HepG2 (cell line): ENCODE data around the gene BPI. TPM values are rescaled to one million over a fixed set of nuclear protein-coding genes. Genes with fewer than 3 reads are reported as not detected.

Experiments
- CBX1 ChIP-seq: IDR thresholded peaks from one replicate; pipeline ENCODE4 v1.6.1; 2016; ENCODE audit warnings: antibody characterized with exemption, low read depth
- CC2D1A ChIP-seq: sonication (generic); formaldehyde crosslinking; IDR thresholded peaks from 2 replicates; pipeline ENCODE4 v1.8.1; 2023; ENCODE audit warnings: mild to moderate bottlenecking, missing genetic modification reagents
- FOSL2 ChIP-seq: sonication (generic); formaldehyde crosslinking; IDR thresholded peaks from 2 replicates; pipeline ENCODE4 v1.4.0; 2020; ENCODE audit warnings: missing genetic modification reagents
- FOXA1 ChIP-seq, 2 experiments: fragments of 450-650 bp in 1 of 2; sonication (generic) in 1 of 2; formaldehyde crosslinking in 1 of 2; IDR thresholded peaks; 2 replicates each; pipeline versions ENCODE4 v1.4.0 to v1.6.1; 2016 to 2020; ENCODE audit warnings: missing genetic modification reagents in 1 of 2
- GTF3A ChIP-seq: sonication (generic); formaldehyde crosslinking; conservative IDR thresholded peaks from 2 replicates; pipeline ENCODE4 v1.4.0; 2020; ENCODE audit warnings: mild to moderate bottlenecking, missing genetic modification reagents
- KDM2A ChIP-seq: sonication (generic); formaldehyde crosslinking; IDR thresholded peaks from 2 replicates; pipeline ENCODE4 v1.4.0; 2020; ENCODE audit warnings: low read depth, missing genetic modification reagents, borderline replicate concordance
- KDM4B ChIP-seq: sonication (generic); formaldehyde crosslinking; IDR thresholded peaks from 2 replicates; pipeline ENCODE4 v1.4.0; 2020; ENCODE audit warnings: missing genetic modification reagents
- MIER2 ChIP-seq: IDR thresholded peaks from 2 replicates; pipeline ENCODE4 v1.6.1; 2016; ENCODE audit warnings: missing biosample characterization, missing genetic modification reagents
- MIER3 ChIP-seq: IDR thresholded peaks from 2 replicates; pipeline ENCODE4 v1.6.1; 2016; ENCODE audit warnings: missing compliant biosample characterization, borderline replicate concordance
- PAWR ChIP-seq: sonication (generic); formaldehyde crosslinking; IDR thresholded peaks from 2 replicates; pipeline ENCODE4 v1.4.0; 2020; ENCODE audit warnings: missing genetic modification reagents, mild to moderate bottlenecking, borderline replicate concordance
- PHF8 ChIP-seq: sonication (generic); formaldehyde crosslinking; IDR thresholded peaks from 2 replicates; pipeline ENCODE4 v1.5.0; 2020; ENCODE audit warnings: missing genetic modification reagents
- SIN3A ChIP-seq: IDR thresholded peaks from 2 replicates; pipeline ENCODE4 v1.6.1; 2011; ENCODE audit warnings: low read depth, mild to moderate bottlenecking, control low read depth, low read length, borderline replicate concordance
- TBP ChIP-seq: sonication (generic); formaldehyde crosslinking; IDR thresholded peaks from 2 replicates; pipeline ENCODE4 v1.5.0; 2020; ENCODE audit warnings: missing genetic modification reagents
- ZNF101 ChIP-seq: sonication (generic); formaldehyde crosslinking; IDR thresholded peaks from 2 replicates; pipeline ENCODE4 v1.4.0; 2020; ENCODE audit warnings: mild to moderate bottlenecking, low read depth, missing genetic modification reagents, borderline replicate concordance
- ZNF235 ChIP-seq: sonication (generic); formaldehyde crosslinking; IDR thresholded peaks from 2 replicates; pipeline ENCODE4 v1.8.1; 2023; ENCODE audit warnings: mild to moderate bottlenecking, missing genetic modification reagents, borderline replicate concordance
- ZNF256 ChIP-seq: sonication (generic); formaldehyde crosslinking; conservative IDR thresholded peaks from 2 replicates; pipeline ENCODE4 v1.4.0; 2020; ENCODE audit warnings: missing genetic modification reagents
- ZNF468 ChIP-seq: sonication (generic); formaldehyde crosslinking; IDR thresholded peaks from 2 replicates; pipeline ENCODE4 v1.8.0; 2022; ENCODE audit warnings: mild to moderate bottlenecking, moderate library complexity, missing genetic modification reagents
- ZNF746 ChIP-seq: sonication (generic); formaldehyde crosslinking; IDR thresholded peaks from 2 replicates; pipeline ENCODE4 v1.8.0; 2022; ENCODE audit warnings: mild to moderate bottlenecking, missing genetic modification reagents
- ZSCAN20 ChIP-seq: sonication (generic); formaldehyde crosslinking; IDR thresholded peaks from 2 replicates; pipeline ENCODE4 v1.4.0; 2020; ENCODE audit warnings: missing genetic modification reagents, mild to moderate bottlenecking, borderline replicate concordance
- polyA plus RNA-seq, 8 experiments: library from polyadenylated mRNA; depleted of rRNA in 3 of 8; stranded (reverse) in 7 of 8; unstranded in 1 of 8; fragments of >200 nt; fragmentation: Illumina TruSeq in 4 of 8; extraction: Trizol in 4 of 8; gene quantifications; 2 replicates each; pipeline versions ENCODE4 v1.2.1 to v1.2.3, GENCODE V29; 2011 to 2016; ENCODE audit warnings: low read depth in 4 of 8, missing spikeins in 1 of 8, mixed read lengths in 1 of 8; ENCODE audit not compliant: insufficient read depth in 1 of 8
- total RNA-seq, 5 experiments: library from RNA; depleted of rRNA; stranded (reverse); fragments of >200 nt; fragmentation: Illumina TruSeq; extraction: Trizol; gene quantifications; 2 replicates each; pipeline ENCODE4 v1.2.3, GENCODE V29; 2016; ENCODE audit warnings: low read depth in 1 of 5
- TF ChIP-seq, protein P1 (sequence below), 2 experiments: fragments of 450-650 bp in 1 of 2; sonication (generic) in 1 of 2; formaldehyde crosslinking in 1 of 2; IDR thresholded peaks; 2 replicates each; pipeline versions ENCODE4 v1.6.1 to v1.8.0; 2016 to 2022; ENCODE audit warnings: antibody characterized with exemption in 1 of 2, mild to moderate bottlenecking in 1 of 2, missing genetic modification reagents in 1 of 2
- TF ChIP-seq, protein P2 (sequence below): sonication (generic); formaldehyde crosslinking; IDR thresholded peaks from 2 replicates; pipeline ENCODE4 v1.4.0; 2020; ENCODE audit warnings: mild to moderate bottlenecking, missing genetic modification reagents

BPI gene
- total and polyA plus RNA-seq, 2 of the 13 experiments (the other 11 are each of a cell fraction or from before 2014, with no cell fraction given), result not detected

DNA sequence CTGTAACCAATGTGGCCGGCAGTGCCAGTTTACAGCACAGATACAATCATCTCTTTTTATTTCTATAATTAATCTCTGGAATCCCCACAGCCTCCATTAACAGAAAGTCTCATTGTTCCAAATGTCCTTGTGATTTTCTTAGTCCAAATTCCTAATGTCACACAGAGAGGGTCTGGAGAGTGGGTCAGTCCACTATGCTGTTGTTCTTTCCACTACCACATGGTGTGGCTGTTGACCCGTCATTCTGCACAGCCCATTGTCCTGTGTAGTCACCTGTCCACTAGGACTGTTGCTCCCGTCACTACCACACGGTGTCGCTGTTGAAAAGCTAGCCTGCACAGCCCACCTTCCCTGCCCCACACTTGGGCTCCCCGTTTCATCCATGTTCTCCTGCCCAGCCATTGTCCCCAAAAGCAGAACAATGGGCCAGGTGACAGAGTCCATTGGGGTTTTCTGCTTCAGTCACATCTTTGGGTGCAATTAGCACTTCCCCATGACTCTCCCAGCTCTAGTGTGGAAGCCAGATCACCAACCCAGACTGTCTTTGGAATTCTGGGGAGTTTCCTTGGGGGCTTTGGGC lies 33.7 kb downstream of the BPI start (continued):
- TF ChIP-seq, protein P1, sequence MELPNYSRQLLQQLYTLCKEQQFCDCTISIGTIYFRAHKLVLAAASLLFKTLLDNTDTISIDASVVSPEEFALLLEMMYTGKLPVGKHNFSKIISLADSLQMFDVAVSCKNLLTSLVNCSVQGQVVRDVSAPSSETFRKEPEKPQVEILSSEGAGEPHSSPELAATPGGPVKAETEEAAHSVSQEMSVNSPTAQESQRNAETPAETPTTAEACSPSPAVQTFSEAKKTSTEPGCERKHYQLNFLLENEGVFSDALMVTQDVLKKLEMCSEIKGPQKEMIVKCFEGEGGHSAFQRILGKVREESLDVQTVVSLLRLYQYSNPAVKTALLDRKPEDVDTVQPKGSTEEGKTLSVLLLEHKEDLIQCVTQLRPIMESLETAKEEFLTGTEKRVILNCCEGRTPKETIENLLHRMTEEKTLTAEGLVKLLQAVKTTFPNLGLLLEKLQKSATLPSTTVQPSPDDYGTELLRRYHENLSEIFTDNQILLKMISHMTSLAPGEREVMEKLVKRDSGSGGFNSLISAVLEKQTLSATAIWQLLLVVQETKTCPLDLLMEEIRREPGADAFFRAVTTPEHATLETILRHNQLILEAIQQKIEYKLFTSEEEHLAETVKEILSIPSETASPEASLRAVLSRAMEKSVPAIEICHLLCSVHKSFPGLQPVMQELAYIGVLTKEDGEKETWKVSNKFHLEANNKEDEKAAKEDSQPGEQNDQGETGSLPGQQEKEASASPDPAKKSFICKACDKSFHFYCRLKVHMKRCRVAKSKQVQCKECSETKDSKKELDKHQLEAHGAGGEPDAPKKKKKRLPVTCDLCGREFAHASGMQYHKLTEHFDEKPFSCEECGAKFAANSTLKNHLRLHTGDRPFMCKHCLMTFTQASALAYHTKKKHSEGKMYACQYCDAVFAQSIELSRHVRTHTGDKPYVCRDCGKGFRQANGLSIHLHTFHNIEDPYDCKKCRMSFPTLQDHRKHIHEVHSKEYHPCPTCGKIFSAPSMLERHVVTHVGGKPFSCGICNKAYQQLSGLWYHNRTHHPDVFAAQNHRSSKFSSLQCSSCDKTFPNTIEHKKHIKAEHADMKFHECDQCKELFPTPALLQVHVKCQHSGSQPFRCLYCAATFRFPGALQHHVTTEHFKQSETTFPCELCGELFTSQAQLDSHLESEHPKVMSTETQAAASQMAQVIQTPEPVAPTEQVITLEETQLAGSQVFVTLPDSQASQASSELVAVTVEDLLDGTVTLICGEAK (IDR thresholded peaks at IDR 0.05), result no peak
- TF ChIP-seq, protein P1 (CRISPR knock-in tag; IDR thresholded peaks at IDR 0.05), result no peak
- TF ChIP-seq ZNF235, result no peak
- TF ChIP-seq GTF3A (CRISPR knock-in tag), result no peak
- TF ChIP-seq ZNF746, result no peak
- no peak for TF ChIP-seq ZNF256
- peak; percentile 64 for TF ChIP-seq CBX1
- TF ChIP-seq ZNF101 (CRISPR knock-in tag), result no peak
- no peak for TF ChIP-seq MIER3 (CRISPR knock-in tag)
- TF ChIP-seq, protein P2, sequence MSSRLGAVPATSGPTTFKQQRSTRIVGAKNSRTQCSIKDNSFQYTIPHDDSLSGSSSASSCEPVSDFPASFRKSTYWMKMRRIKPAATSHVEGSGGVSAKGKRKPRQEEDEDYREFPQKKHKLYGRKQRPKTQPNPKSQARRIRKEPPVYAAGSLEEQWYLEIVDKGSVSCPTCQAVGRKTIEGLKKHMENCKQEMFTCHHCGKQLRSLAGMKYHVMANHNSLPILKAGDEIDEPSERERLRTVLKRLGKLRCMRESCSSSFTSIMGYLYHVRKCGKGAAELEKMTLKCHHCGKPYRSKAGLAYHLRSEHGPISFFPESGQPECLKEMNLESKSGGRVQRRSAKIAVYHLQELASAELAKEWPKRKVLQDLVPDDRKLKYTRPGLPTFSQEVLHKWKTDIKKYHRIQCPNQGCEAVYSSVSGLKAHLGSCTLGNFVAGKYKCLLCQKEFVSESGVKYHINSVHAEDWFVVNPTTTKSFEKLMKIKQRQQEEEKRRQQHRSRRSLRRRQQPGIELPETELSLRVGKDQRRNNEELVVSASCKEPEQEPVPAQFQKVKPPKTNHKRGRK, result no peak
- no peak; the same call in 1 of the 2 replicates for TF ChIP-seq KDM2A (CRISPR knock-in tag)
- TF ChIP-seq FOSL2 (CRISPR knock-in tag), result no peak
- TF ChIP-seq ZNF468 (CRISPR knock-in tag), result no peak
- TF ChIP-seq MIER2 (CRISPR knock-in tag), result peak; percentile 52; the same call in 1 of the 2 replicates
- no peak for TF ChIP-seq TBP (CRISPR knock-in tag)
- TF ChIP-seq PAWR (CRISPR knock-in tag), result no peak
- TF ChIP-seq KDM4B (CRISPR knock-in tag), result no peak
- TF ChIP-seq SIN3A, result no peak
- no peak for TF ChIP-seq FOXA1 (IDR thresholded peaks at IDR 0.05)
- peak; percentile 39; the same call in 1 of the 2 replicates for TF ChIP-seq FOXA1 (CRISPR knock-in tag; IDR thresholded peaks at IDR 0.05)
- no peak for TF ChIP-seq ZSCAN20 (CRISPR knock-in tag)
- TF ChIP-seq CC2D1A, result no peak
- TF ChIP-seq PHF8 (CRISPR knock-in tag), result no peak
